CD4-positive, alpha-beta T cell treated with Interleukin-12 subunit alpha and Interleukin-12 subunit beta, for 1 hour (primary cell): ENCODE data around the gene PACS1.
"Not testable (repeated sequence)": the region's sequence is repeated elsewhere in the genome, so short reads cannot be mapped to it uniquely, and the experiment has no call there.

Source experiments
- DNase-seq: peaks from one replicate; pipeline ENCODE4 v3.0.0-alpha.2; 2020

PACS1 gene

DNA sequence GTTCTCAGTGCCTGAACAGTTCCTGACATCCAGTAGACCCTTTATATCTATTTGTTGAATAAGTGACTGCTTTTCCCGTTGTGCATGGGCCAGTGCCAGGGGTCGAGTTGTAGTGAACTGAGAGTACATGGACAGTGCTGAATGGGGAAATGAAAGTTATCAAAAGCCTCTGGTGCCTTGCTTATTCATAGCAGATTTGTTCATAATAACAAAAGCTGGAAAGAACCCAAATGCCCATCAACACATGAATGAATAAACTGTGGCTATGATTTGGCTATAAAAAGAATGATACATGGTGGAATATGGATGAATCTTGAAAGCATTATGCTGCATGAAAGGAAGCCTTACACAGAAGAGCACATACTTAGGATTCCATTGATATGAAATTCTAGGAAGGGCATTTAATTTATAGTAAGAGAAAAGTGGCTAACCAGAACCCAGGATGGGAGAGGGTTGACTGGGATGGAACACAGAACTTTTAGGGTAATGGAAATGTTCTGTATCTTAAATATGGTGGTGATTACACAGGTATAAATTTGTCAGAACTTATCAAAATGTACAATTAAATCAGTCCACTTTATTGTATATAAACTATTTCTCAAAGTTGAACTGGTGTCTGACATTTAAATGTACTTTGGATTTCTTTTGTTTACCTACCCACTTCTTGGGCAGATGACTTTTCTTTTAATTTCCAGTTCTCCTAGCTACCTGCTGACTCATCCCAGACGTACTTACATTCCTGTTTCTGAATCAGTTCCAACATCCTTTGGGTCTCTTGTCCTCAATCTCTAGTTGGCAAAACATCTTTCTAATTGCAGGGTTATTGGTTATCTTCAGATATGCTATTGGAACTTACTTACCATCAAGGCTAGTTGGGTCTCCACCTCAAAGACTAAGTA is 42.8 kb downstream of the PACS1 start:
- DNase-seq, result no peak

GRCh38 chr11:66114957-66115356 is 44.9 kb downstream of the PACS1 start:
- not testable (repeated sequence) for DNase-seq

DNA sequence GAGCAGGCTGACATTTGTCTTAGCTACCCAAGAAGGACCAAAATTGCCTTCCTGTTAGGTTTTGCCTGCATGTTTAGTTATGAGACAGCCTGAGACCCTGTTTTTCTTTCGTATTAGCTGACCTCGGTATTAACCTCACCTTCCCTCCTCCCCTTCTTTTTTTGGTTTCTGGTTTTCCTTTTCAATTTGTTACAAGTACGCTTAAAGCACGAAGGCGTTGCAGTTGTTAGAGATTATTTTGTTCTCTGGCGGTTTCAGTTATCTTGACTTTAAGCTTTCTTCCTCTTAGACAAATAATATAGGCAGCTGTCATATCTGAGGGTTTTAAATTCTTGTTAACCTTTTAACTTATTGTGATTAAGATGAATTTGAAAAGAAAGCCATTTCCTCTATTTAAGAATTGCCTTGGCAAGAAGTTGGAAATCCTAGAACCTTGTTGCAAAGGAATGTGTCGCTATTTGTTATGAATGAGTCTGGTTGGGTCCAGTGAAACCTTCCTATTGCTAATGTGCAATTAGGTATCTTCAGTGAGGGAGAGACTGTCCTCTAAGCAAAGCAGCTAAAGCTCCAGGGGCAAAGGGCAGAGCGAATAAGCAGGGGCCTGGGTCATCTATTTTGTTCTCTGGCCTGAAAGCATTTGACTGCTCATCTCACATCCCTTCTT is 45.7 kb downstream of the PACS1 start:
- peak; percentile 65 for DNase-seq

- peak; percentile 16 for DNase-seq
These were observed 46.7 kb downstream of the PACS1 start for GRCh38 chr11:66116576-66117361.

DNA sequence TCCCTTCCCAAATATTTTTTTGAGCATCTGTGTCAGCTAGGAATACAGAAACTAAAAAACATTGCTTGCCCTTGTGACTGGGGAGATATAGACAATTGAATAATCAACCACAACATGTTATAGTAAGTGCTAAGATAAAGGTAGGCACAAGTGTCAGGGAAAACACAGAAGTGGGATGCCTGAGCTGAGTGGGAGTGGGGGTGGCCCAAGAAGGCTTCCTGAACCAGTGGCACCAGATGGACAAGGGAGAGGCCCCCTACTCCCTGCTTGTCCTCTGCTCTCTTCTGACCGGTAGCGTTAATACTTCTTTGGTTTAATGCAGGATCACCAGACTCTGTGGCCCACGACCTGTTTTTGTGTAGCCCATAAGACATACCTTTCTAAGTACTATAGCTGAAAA is 48.8 kb downstream of the PACS1 start:
- DNase-seq, result no peak

GRCh38 chr11:66119348-66120133 is 49.5 kb downstream of the PACS1 start:
- no peak for DNase-seq

GRCh38 chr11:66121466-66121865 is 51.4 kb downstream of the PACS1 start:
- DNase-seq, result no peak

GRCh38 chr11:66123902-66124301 is 53.8 kb downstream of the PACS1 start:
- no peak for DNase-seq

DNA sequence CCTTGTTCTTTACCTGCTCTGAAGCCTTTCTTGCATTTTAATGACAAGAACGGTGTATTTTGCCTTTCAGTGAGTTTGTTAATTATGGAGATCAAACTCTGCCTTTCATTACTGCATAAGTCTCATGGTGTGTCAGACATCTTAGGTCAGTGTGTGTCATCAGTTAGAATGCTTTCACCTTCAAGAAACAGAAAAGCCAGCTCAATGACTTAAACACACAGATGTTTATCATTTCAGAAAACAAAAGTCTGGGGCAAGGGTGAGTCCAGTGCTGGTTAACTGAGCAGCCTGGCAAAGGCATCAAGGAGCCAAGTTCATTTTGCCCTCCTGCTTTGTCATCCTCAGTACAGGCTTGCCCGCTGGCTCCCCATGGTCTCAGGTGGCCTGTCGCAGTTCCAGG is 54.5 kb downstream of the PACS1 start:
- no peak for DNase-seq

- DNase-seq, result peak; percentile 22
These were observed 56.0 kb downstream of the PACS1 start for GRCh38 chr11:66126064-66126463.

DNA sequence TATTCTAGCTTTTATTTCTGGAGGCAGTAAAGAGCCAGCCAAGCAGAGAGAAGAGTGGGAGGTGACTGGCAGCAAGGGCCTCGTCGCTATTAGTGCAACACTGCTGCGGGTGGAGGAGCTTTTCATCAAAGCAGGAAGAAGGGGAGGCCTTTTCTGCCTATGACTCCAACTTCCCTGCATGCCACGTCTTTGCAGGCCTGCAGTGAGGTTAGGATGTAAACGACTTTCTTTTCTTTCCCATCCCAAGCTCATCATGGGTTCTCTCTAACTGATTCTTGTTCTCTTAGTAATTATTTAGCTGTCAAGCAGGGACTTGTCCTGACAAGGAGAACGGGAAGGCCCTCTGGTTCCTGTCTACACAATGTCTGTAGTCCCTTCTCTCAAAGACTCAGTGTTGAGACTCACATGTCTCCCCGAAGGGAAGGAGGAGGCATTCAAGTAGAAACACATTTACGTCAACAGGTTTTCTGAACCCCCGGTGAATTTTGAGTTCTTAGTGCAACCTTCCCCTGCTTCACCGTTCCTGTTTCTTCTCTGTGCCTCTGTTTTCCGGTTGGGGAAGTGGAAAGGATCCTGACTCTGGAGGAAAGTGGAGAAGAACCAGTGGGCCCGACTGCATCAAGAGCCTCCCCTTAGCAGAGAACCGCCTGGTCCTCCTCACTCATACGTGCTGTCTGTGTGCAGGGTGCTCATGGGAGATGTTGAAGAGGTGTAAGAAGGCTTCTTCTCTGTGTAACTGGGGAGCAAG is 56.9 kb downstream of the PACS1 start:
- peak; percentile 59 for DNase-seq

- no peak for DNase-seq
These were observed 60.9 kb downstream of the PACS1 start for GRCh38 chr11:66130978-66131377.

GRCh38 chr11:66131937-66132632 is 62.0 kb downstream of the PACS1 start:
- no peak for DNase-seq

GRCh38 chr11:66133216-66133775 is 63.2 kb downstream of the PACS1 start:
- no peak for DNase-seq

DNA sequence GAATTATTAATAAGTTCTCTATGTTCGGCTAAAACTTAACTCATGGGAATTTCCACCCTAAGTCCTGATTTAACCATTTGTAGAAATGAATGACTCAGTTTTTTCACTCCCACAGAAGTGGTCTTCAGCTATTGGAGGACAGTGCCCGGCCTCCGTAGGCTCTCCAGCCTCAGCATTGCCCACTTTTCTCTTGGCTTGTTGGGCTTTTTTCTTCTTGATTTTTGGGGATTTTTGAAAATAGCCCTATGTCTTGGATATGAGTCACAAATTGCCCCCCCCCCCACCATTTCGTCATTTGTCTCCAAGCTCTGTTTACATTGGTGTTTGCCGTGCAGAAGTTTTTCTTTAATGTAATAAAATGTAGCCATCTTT is 66.7 kb downstream of the PACS1 start:
- DNase-seq, result no peak

DNA sequence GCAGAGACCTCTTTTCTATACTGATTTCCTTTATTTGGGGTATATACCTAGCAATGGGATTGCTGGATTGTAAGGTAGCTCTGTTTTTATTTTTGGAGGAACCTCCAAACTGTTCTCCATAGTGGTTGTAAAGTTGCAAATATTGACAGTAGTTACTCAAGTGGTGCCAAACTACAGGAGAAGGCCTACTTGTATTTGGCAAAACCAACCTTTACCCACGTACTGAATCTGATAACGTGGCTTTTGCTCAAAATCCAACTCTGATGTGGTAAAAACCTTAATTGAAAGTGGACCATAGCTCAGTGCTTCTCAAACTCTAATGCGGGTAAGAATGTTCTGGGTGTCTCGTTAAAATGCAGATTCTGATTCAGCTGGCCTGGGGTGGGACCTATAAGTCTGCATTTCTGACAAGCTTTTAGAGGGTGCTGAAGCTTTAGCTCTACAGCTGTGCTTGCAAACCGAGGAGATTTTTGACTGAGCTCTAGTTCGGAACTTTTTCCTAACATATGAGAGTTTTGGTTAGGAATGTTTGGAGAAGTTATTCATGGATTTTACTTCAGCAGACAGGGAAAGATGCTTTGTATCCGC is 69.8 kb downstream of the PACS1 start:
- DNase-seq, result no peak

- no peak for DNase-seq
These were observed 72.5 kb downstream of the PACS1 start for GRCh38 chr11:66142370-66143263.

GRCh38 chr11:66143264-66143566 is 73.1 kb downstream of the PACS1 start:
- DNase-seq, result no peak

GRCh38 chr11:66143996-66144678 is 74.1 kb downstream of the PACS1 start:
- no peak for DNase-seq
